K562 (cell line): Measurements from ENCODE around the gene ZDHHC14. TPM values are rescaled to one million over a fixed set of nuclear protein-coding genes. Genes with fewer than 3 reads are reported as not detected.

Experiments used
- ATAC-seq: fragments of 200-7000 bp; cut with Tn5 transposase; 3 replicates; pipeline ENCODE4 v1.9.1; 2020; ENCODE audit warnings: moderate library complexity
- BruUV-seq: library from RNA; stranded (reverse); fragments of 400-500 nt; replicated peaks from 2 replicates; lab custom pipeline; 2021; lab: Mats Ljungman, UMichigan
- CTCF ChIA-PET: fragments of 300-600 bp; formaldehyde crosslinking; extraction: SDS; loops from one replicate; lab custom pipeline; 2021; ENCODE audit warnings: low intra/inter-chr PET ratio; lab: Yijun Ruan, JAX
- POLR2A ChIA-PET: fragments of 300-600, 350-650 bp; sonication (Branson Sonifier 250); formaldehyde crosslinking; extraction: SDS; loops from one replicate; lab custom pipeline; 2021; ENCODE audit warnings: antibody characterized with exemption, inconsistent platforms; lab: Yijun Ruan, JAX
- DNase-seq, 4 experiments: peaks; one replicate each; pipeline versions ENCODE4 v3.0.0 to v3.0.0-alpha.2; 2011 to 2018; ENCODE audit warnings: low spot score in 3 of 4, mixed read lengths in 3 of 4; ENCODE audit errors: extremely low read depth in 1 of 4
- FAIRE-seq: peaks from 2 replicates; lab custom pipeline; 2011; peaks lifted over from hg19 to GRCh38; lab: Jason Lieb, UNC
- H2AFZ ChIP-seq: 2 replicates; pipeline ENCODE4 v1.6.0; 2011; ENCODE audit warnings: low read depth, low read length, control low read depth, inconsistent platforms
- H3K27ac ChIP-seq: fragments of 200-600 bp; 3 replicates; pipeline ENCODE4 v1.8.0; 2011; ENCODE audit warnings: low read depth, mild to moderate bottlenecking, control low read depth, inconsistent platforms, low read length, moderate library complexity, mixed read lengths; ENCODE audit errors: extremely low read depth
- H3K27me3 ChIP-seq, 2 experiments: fragments of 300-600 bp in 1 of 2; 2 replicates in 1 of 2; 3 replicates in 1 of 2; pipeline versions ENCODE4 v1.6.0 to v1.8.0; 2011; ENCODE audit warnings: inconsistent platforms in 2 of 2, low read length in 2 of 2, mild to moderate bottlenecking in 1 of 2, mixed read lengths in 1 of 2, moderate library complexity in 1 of 2; ENCODE audit not compliant: control insufficient read depth in 2 of 2, insufficient read depth in 2 of 2
- H3K36me3 ChIP-seq: fragments of 300-600 bp; 3 replicates; pipeline ENCODE4 v1.8.0; 2011; ENCODE audit warnings: mild to moderate bottlenecking, low read length, inconsistent platforms; ENCODE audit not compliant: control insufficient read depth, insufficient read depth
- H3K4me1 ChIP-seq, 2 experiments: fragments of 200-600 bp in 1 of 2; replicated peaks in 1 of 2; 2 replicates in 1 of 2; 3 replicates in 1 of 2; pipeline versions ENCODE4 v1.5.1 to v1.8.0; 2011; ENCODE audit warnings: inconsistent platforms in 2 of 2, low read length in 2 of 2, mild to moderate bottlenecking in 1 of 2, mixed read lengths in 1 of 2, moderate library complexity in 1 of 2; ENCODE audit not compliant: control insufficient read depth in 2 of 2, insufficient read depth in 2 of 2
- H3K4me2 ChIP-seq: 2 replicates; pipeline ENCODE4 v1.6.1; 2011; ENCODE audit warnings: low read length, control low read depth, inconsistent platforms, mixed read lengths; ENCODE audit not compliant: insufficient read depth
- H3K4me3 ChIP-seq: fragments of 200-600 bp; sonication (generic), shearing (Covaris generic); 2 replicates; pipeline ENCODE4 v1.5.1; 2016; ENCODE audit warnings: control low read depth, inconsistent platforms
- H3K79me2 ChIP-seq: fragments of 200-600 bp; 3 replicates; pipeline ENCODE4 v1.8.0; 2011; ENCODE audit warnings: low read length, inconsistent platforms; ENCODE audit not compliant: control insufficient read depth, insufficient read depth
- H3K9ac ChIP-seq, 2 experiments: 2 replicates each; pipeline versions ENCODE4 v1.6.0 to v1.6.1; 2011; ENCODE audit warnings: low read depth in 2 of 2, low read length in 2 of 2, control low read depth in 1 of 2, inconsistent platforms in 1 of 2, mild to moderate bottlenecking in 1 of 2, mixed read lengths in 1 of 2; ENCODE audit not compliant: insufficient read depth in 1 of 2
- H3K9me1 ChIP-seq: one replicate; pipeline ENCODE4 v1.6.0; 2011; ENCODE audit warnings: inconsistent platforms, mild to moderate bottlenecking, low read length, moderate library complexity; ENCODE audit not compliant: control insufficient read depth, insufficient read depth
- H3K9me3 ChIP-seq: replicated peaks from 2 replicates; pipeline ENCODE4 v1.5.1; 2011; ENCODE audit warnings: low read depth, low read length, inconsistent platforms; ENCODE audit not compliant: control insufficient read depth, insufficient read depth
- H4K20me1 ChIP-seq: replicated peaks from 2 replicates; pipeline ENCODE4 v1.6.1; 2011; ENCODE audit warnings: low read length, inconsistent platforms, mixed read lengths; ENCODE audit not compliant: control insufficient read depth, insufficient read depth
- CBFA2T2 ChIP-seq: fragments of 450-650 bp; conservative IDR thresholded peaks from 2 replicates; pipeline ENCODE4 v1.6.1; 2017; ENCODE audit warnings: mild to moderate bottlenecking
- EHMT2 ChIP-seq: fragments of 450-650 bp; IDR thresholded peaks from 2 replicates; pipeline ENCODE4 v1.6.1; 2018; ENCODE audit warnings: antibody characterized with exemption
- KHSRP ChIP-seq: fragments of 450-650 bp; IDR thresholded peaks from 2 replicates; pipeline ENCODE4 v1.6.1; 2017
- MEIS2 ChIP-seq: fragments of 450-650 bp; IDR thresholded peaks from 2 replicates; pipeline ENCODE4 v1.6.1; 2014; ENCODE audit warnings: mild to moderate bottlenecking; ENCODE audit not compliant: partially characterized antibody
- NR2C2 ChIP-seq, 2 experiments: fragments of 200-800 bp in 1 of 2; sonication (Bioruptor generic) in 1 of 2; sonication (generic) in 1 of 2; formaldehyde crosslinking in 1 of 2; IDR thresholded peaks; 2 replicates each; pipeline versions ENCODE4 v1.6.1 to v1.8.0; 2016 to 2022; ENCODE audit warnings: mild to moderate bottlenecking in 1 of 2, missing compliant biosample characterization in 1 of 2, missing genetic modification characterization in 1 of 2, missing genetic modification reagents in 1 of 2
- PYGO2 ChIP-seq: fragments of 450-650 bp; IDR thresholded peaks from 2 replicates; pipeline ENCODE4 v1.6.1; 2016; ENCODE audit warnings: mild to moderate bottlenecking, missing genetic modification characterization, moderate library complexity, missing compliant biosample characterization
- ZNF184 ChIP-seq: sonication (generic); formaldehyde crosslinking; IDR thresholded peaks from 2 replicates; pipeline ENCODE4 v1.5.0; 2020; ENCODE audit warnings: missing genetic modification reagents
- ZNF444 ChIP-seq: fragments of 250-450 bp; sonication (Bioruptor Pico); IDR thresholded peaks from 2 replicates; pipeline ENCODE4 v1.4.0; 2020; ENCODE audit warnings: mild to moderate bottlenecking, moderate library complexity
- ZNF79 ChIP-seq: fragments of 250-450 bp; sonication (Bioruptor Pico); IDR thresholded peaks from 2 replicates; pipeline ENCODE4 v1.4.0; 2020; ENCODE audit warnings: low read depth, mild to moderate bottlenecking, moderate library complexity
- WGBS: fragments of 100-300 bp; shearing (Covaris generic); methylation state at CpG from one replicate; pipeline ENCODE4 v1.1.6; 2016; ENCODE audit warnings: low coverage, mixed read lengths; ENCODE audit not compliant: insufficient coverage; ENCODE audit errors: missing lambda C conversion rate; 5-methylcytosine and 5-hydroxymethylcytosine counted together
- in situ Hi-C: fragments of 300-500 bp; cut with MboI; formaldehyde crosslinking; loops from 4 replicates; pipeline ENCODE4 v1.15.0; 2018; ENCODE audit warnings: inconsistent platforms, mixed read lengths
- intact Hi-C: fragments of 100-400 bp; cut with micrococcal nuclease; formaldehyde crosslinking; loops from 2 replicates; pipeline ENCODE4 v1.14.2; 2022
- polyA plus RNA-seq, 8 experiments: library from polyadenylated mRNA; depleted of rRNA in 4 of 8; stranded (reverse) in 5 of 8; unstranded in 3 of 8; fragments of >200 nt; fragmentation: Nextera tagmentation in 2 of 8; fragmentation: Illumina TruSeq in 1 of 8; extraction: Ambion mirVana in 2 of 8; extraction: Trizol in 1 of 8; gene quantifications; 2 replicates each; pipeline versions ENCODE4 v1.2.1 to v1.2.3, GENCODE V29; 2011 to 2014; ENCODE audit warnings: inconsistent platforms in 1 of 8, missing spikeins in 1 of 8
- total RNA-seq, 7 experiments: library from RNA; depleted of rRNA in 6 of 7; stranded (reverse); fragments of >200 nt in 6 of 7; fragmentation: Illumina TruSeq in 2 of 7; extraction: Trizol in 2 of 7; gene quantifications; 2 replicates each; pipeline versions ENCODE4 v1.2.1 to v1.2.3, GENCODE V29; 2011 to 2021; ENCODE audit warnings: low replicate concordance in 1 of 7
- TF ChIP-seq, protein P1 (sequence below), 2 experiments: IDR thresholded peaks in 1 of 2; conservative IDR thresholded peaks in 1 of 2; 2 replicates each; pipeline ENCODE4 v1.6.1; 2016; ENCODE audit warnings: low read depth in 2 of 2, mild to moderate bottlenecking in 1 of 2, missing compliant biosample characterization in 1 of 2, missing genetic modification characterization in 1 of 2, moderate library complexity in 1 of 2
- TF ChIP-seq, protein P2 (sequence below): fragments of 250-450 bp; sonication (Bioruptor Pico); IDR thresholded peaks from 2 replicates; pipeline ENCODE4 v1.9.0; 2021; ENCODE audit warnings: mild to moderate bottlenecking, inconsistent platforms

The ZDHHC14 gene
- total and polyA plus RNA-seq, 9 of the 15 experiments (the other 6 are each of a cell fraction or from before 2014, with no cell fraction given) = 0.92 to 23.1 (median 13.8) TPM

DNA sequence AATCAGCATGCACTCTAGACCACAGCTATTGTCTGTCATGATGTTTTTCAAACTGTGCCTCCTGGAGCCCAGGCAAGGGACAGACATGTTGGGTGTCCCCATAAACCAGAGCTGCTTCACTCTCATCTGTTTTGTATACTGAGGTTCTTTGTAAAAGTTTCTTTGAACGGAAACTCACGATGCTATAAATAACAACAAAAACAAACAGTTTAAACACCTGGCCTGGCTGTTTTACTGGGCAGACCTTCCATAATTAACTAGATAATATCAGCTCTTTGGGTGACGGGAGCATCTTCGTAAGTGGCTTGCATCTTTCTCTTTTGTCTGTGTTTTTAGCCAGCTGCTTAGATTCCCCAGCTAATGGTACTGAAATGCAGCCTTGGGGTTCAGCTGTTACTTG lies 190.3 kb downstream of the ZDHHC14 start:
- FAIRE-seq = no peak
- Histone ChIP-seq H3K27ac (no peak overlapping the region), H3K27me3 (no peaks in the 10 kb centered on the region), H3K79me2 (no peaks in the 10 kb centered on the region), H3K9me1 (no peaks in the 10 kb centered on the region), H2AFZ (no peak overlapping the region), H3K4me3 (no peak overlapping the region), H4K20me1 (no peaks in the 10 kb centered on the region), H3K9ac (no peak overlapping the region), H3K36me3 (no peaks in the 10 kb centered on the region), H3K9me3 (no peaks in the 10 kb centered on the region), H3K4me1 (no peaks in the 10 kb centered on the region), H3K4me2 (no peak overlapping the region)
- ChIA-PET CTCF (no interaction called here), POLR2A (interaction anchor here (0.7 to 1.0 kb wide), 3 partner anchors 9 to 248 kb away, joined by 3 to 4 read pairs (median 4); partner anchors contain the start of gene TMEM242)
- DNase-seq = no peak
- 57% methylated on average over 4 of the region's 4 CpGs for WGBS
- no peak for TF ChIP-seq EHMT2
- in situ Hi-C loops (no loop called here), intact Hi-C loops (no loop called here)
- no peak for ATAC-seq
- BruUV-seq = no TSS peak

DNA sequence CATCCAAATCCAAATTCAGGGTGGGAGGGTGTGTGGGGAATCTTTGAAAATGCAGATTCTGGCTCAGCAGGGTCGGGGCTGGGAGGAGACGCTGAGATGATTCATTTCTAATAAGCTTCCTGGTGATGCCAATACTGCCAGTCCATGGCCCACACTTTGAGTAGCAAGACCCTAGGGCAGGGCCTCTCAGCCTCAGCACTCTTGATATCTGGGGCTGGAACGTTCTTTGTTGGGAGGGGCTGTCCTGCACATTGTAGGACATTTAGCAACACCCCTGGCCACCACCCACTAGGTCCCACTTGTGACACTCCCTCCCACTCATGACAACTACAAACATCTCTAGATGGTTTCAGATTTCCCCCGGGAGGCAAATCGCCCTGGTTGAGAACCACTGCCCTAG lies 191.0 kb downstream of the ZDHHC14 start:
- Histone ChIP-seq H3K9me1 (no peaks in the 10 kb centered on the region), H3K4me3 (no peak overlapping the region), H3K9me3 (no peaks in the 10 kb centered on the region), H3K4me1 (no peaks in the 10 kb centered on the region), H3K36me3 (no peaks in the 10 kb centered on the region), H3K9ac (no peak overlapping the region), H3K27me3 (no peaks in the 10 kb centered on the region), H4K20me1 (no peaks in the 10 kb centered on the region), H3K4me2 (no peak overlapping the region), H3K79me2 (no peaks in the 10 kb centered on the region), H2AFZ (no peak overlapping the region), H3K27ac (no peak overlapping the region)
- intact Hi-C loops (no loop called here), in situ Hi-C loops (no loop called here)
- DNase-seq (no peak), ATAC-seq (no peak), FAIRE-seq (no peak)
- WGBS = 51% methylated on average over 5 of the region's 5 CpGs
- CTCF ChIA-PET = no interaction called here
- no TSS peak for BruUV-seq
- POLR2A ChIA-PET = interaction anchor here (0.7 kb wide), 1 partner anchor 249 kb away, joined by 3 read pairs; the partner anchor contains the start of gene TMEM242
- TF ChIP-seq PYGO2 (tag) (no peak), ZNF79 (no peak), CBFA2T2 (no peak), MEIS2 (no peak), ZNF184 (CRISPR knock-in tag) (no peak), KHSRP (no peak), ZNF444 (CRISPR knock-in tag) (no peak), NR2C2 (CRISPR knock-in tag; IDR thresholded peaks at IDR 0.05) (no peak), NR2C2 (tag; IDR thresholded peaks at IDR 0.05) (no peak)
- TF ChIP-seq, protein P1, sequence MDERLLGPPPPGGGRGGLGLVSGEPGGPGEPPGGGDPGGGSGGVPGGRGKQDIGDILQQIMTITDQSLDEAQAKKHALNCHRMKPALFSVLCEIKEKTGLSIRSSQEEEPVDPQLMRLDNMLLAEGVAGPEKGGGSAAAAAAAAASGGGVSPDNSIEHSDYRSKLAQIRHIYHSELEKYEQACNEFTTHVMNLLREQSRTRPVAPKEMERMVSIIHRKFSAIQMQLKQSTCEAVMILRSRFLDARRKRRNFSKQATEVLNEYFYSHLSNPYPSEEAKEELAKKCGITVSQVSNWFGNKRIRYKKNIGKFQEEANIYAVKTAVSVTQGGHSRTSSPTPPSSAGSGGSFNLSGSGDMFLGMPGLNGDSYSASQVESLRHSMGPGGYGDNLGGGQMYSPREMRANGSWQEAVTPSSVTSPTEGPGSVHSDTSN (CRISPR knock-in tag; IDR thresholded peaks at IDR 0.05; ENCODE audit: low read depth) = no peak
- TF ChIP-seq, protein P1 (tag; conservative IDR thresholded peaks at IDR 0.05; ENCODE audit: low read depth) = no peak
- TF ChIP-seq, protein P2, sequence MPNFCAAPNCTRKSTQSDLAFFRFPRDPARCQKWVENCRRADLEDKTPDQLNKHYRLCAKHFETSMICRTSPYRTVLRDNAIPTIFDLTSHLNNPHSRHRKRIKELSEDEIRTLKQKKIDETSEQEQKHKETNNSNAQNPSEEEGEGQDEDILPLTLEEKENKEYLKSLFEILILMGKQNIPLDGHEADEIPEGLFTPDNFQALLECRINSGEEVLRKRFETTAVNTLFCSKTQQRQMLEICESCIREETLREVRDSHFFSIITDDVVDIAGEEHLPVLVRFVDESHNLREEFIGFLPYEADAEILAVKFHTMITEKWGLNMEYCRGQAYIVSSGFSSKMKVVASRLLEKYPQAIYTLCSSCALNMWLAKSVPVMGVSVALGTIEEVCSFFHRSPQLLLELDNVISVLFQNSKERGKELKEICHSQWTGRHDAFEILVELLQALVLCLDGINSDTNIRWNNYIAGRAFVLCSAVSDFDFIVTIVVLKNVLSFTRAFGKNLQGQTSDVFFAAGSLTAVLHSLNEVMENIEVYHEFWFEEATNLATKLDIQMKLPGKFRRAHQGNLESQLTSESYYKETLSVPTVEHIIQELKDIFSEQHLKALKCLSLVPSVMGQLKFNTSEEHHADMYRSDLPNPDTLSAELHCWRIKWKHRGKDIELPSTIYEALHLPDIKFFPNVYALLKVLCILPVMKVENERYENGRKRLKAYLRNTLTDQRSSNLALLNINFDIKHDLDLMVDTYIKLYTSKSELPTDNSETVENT (CRISPR knock-in tag) = no peak
